Measurements from ENCODE around the gene PGA5.

Gene PGA5

DNA sequence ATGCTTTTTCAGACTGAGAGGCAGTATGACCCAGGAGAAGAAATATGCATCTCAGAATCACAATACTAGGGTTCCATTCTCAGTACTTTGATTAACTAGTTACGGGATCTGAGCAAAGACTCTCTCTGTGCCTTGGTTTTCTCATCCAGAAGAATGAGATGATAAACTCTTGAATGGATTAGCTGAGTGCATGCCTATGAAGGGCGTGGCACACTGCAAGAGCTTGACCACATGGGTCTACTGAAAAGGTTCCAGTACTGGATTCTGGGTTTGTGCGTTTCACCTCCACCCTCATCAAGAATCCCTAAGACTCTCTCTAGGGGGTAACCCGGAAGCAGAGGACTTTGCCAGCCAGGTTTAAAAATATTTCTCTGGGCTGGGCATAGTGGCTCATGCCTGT, 25.6 kb downstream of the PGA5 start:
- no peak overlapping the region for H2AFZ ChIP-seq (ENCODE audit: low read length)
- no peaks in the 10 kb centered on the region for H3K4me1 ChIP-seq (ENCODE audit: insufficient read depth, low read length, poor library complexity, severe bottlenecking)
- H3K9ac ChIP-seq (ENCODE audit: low read depth, low read length, poor library complexity, severe bottlenecking): no peak overlapping the region
- no peaks in the 10 kb centered on the region for H3K9me2 ChIP-seq (replicated peaks; ENCODE audit: low read depth, low read length)
- H3K4me3 ChIP-seq (ENCODE audit: low read length, poor library complexity, severe bottlenecking): no peak overlapping the region
- no peaks in the 10 kb centered on the region for H4K20me1 ChIP-seq (ENCODE audit: insufficient read depth, low read length, poor library complexity, severe bottlenecking)
- H3F3A ChIP-seq (ENCODE audit: low read depth): no peaks in the 10 kb centered on the region
- no peaks in the 10 kb centered on the region for H3K27me3 ChIP-seq (ENCODE audit: insufficient read depth, low read length, poor library complexity, severe bottlenecking)
- no peaks in the 10 kb centered on the region for H3K79me2 ChIP-seq (ENCODE audit: insufficient read depth, low read length)
- H3K36me3 ChIP-seq (ENCODE audit: insufficient read depth, low read length): no peaks in the 10 kb centered on the region
- H3K4me2 ChIP-seq (ENCODE audit: low read depth, low read length, poor library complexity, severe bottlenecking): no peak overlapping the region
- TF ChIP-seq EZH2phosphoT487 (IDR thresholded peaks at IDR 0.05; ENCODE audit: borderline replicate concordance): no peak
- TF ChIP-seq, protein P1, sequence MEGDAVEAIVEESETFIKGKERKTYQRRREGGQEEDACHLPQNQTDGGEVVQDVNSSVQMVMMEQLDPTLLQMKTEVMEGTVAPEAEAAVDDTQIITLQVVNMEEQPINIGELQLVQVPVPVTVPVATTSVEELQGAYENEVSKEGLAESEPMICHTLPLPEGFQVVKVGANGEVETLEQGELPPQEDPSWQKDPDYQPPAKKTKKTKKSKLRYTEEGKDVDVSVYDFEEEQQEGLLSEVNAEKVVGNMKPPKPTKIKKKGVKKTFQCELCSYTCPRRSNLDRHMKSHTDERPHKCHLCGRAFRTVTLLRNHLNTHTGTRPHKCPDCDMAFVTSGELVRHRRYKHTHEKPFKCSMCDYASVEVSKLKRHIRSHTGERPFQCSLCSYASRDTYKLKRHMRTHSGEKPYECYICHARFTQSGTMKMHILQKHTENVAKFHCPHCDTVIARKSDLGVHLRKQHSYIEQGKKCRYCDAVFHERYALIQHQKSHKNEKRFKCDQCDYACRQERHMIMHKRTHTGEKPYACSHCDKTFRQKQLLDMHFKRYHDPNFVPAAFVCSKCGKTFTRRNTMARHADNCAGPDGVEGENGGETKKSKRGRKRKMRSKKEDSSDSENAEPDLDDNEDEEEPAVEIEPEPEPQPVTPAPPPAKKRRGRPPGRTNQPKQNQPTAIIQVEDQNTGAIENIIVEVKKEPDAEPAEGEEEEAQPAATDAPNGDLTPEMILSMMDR (conservative IDR thresholded peaks at IDR 0.05; ENCODE audit: low read length): no peak
- H3K9me3 ChIP-seq (ENCODE audit: insufficient read depth, low read depth, low read length): no peaks in the 10 kb centered on the region

GRCh38 chr11:61267437-61267841, 26.5 kb downstream of the PGA5 start:
- no peaks in the 10 kb centered on the region for H4K20me1 ChIP-seq (ENCODE audit: insufficient read depth, low read length, poor library complexity, severe bottlenecking)
- H3K4me1 ChIP-seq (ENCODE audit: insufficient read depth, low read length, poor library complexity, severe bottlenecking): no peaks in the 10 kb centered on the region
- no peaks in the 10 kb centered on the region for H3K79me2 ChIP-seq (ENCODE audit: insufficient read depth, low read length)
- H3K9me3 ChIP-seq (ENCODE audit: insufficient read depth, low read depth, low read length): no peaks in the 10 kb centered on the region
- TF ChIP-seq, protein P1 (conservative IDR thresholded peaks at IDR 0.05; ENCODE audit: low read length): no peak
- no peak for TF ChIP-seq EZH2phosphoT487 (IDR thresholded peaks at IDR 0.05; ENCODE audit: borderline replicate concordance)
- no peak overlapping the region for H2AFZ ChIP-seq (ENCODE audit: low read length)
- no peak overlapping the region for H3K4me2 ChIP-seq (ENCODE audit: low read depth, low read length, poor library complexity, severe bottlenecking)
- H3K4me3 ChIP-seq (ENCODE audit: low read length, poor library complexity, severe bottlenecking): no peak overlapping the region
- H3K36me3 ChIP-seq (ENCODE audit: insufficient read depth, low read length): no peaks in the 10 kb centered on the region
- H3K9ac ChIP-seq (ENCODE audit: low read depth, low read length, poor library complexity, severe bottlenecking): no peak overlapping the region
- no peaks in the 10 kb centered on the region for H3F3A ChIP-seq (ENCODE audit: low read depth)
- no peaks in the 10 kb centered on the region for H3K27me3 ChIP-seq (ENCODE audit: insufficient read depth, low read length, poor library complexity, severe bottlenecking)
- no peaks in the 10 kb centered on the region for H3K9me2 ChIP-seq (replicated peaks; ENCODE audit: low read depth, low read length)

DNA sequence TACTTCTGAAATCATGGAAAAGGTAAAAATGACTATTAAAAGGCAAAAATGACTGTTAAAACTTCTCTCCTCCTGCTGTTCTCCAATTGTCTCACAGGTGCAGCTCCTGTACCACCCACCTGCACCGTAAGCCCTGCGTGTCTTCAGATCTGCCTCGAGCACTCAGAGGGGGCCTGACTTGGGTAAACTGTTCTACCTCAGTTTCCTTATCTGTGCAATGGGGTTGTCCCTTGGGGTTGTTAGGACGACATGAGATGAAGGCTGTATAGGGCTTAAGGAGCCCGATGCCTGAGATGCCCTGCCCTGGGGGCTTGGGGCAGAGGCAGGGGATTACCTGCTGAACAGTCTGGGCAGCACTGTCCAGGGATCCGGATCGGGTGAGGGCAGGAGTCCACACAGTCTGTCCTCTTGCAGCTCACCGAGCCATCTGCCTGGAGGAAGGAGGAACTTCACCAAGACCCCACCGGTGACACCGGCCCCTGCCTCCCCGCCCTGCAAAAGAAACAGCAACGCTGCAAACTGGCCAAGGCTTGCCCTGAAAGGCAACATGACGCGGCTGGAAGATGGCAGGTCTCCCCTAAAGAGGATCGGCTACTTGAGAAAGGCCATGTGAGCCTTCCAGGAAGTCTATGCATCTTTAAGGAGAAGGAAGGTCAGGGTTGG, 27.7 kb downstream of the PGA5 start:
- Histone ChIP-seq H3K4me2 (ENCODE audit: low read depth, low read length, poor library complexity, severe bottlenecking) (no peak overlapping the region), H3K9me3 (ENCODE audit: insufficient read depth, low read depth, low read length) (no peaks in the 10 kb centered on the region), H3F3A (ENCODE audit: low read depth) (no peaks in the 10 kb centered on the region), H3K4me3 (ENCODE audit: low read length, poor library complexity, severe bottlenecking) (no peak overlapping the region), H3K27me3 (ENCODE audit: insufficient read depth, low read length, poor library complexity, severe bottlenecking) (no peaks in the 10 kb centered on the region), H4K20me1 (ENCODE audit: insufficient read depth, low read length, poor library complexity, severe bottlenecking) (no peaks in the 10 kb centered on the region), H3K36me3 (ENCODE audit: insufficient read depth, low read length) (no peaks in the 10 kb centered on the region), H3K9ac (ENCODE audit: low read depth, low read length, poor library complexity, severe bottlenecking) (no peak overlapping the region), H3K79me2 (ENCODE audit: insufficient read depth, low read length) (no peaks in the 10 kb centered on the region), H3K4me1 (ENCODE audit: insufficient read depth, low read length, poor library complexity, severe bottlenecking) (no peaks in the 10 kb centered on the region), H3K9me2 (replicated peaks; ENCODE audit: low read depth, low read length) (no peaks in the 10 kb centered on the region), H2AFZ (ENCODE audit: low read length) (no peak overlapping the region)
- TF ChIP-seq EZH2phosphoT487 (IDR thresholded peaks at IDR 0.05; ENCODE audit: borderline replicate concordance): no peak
- TF ChIP-seq, protein P1 (conservative IDR thresholded peaks at IDR 0.05; ENCODE audit: low read length): no peak

Measured in Loucy (cell line).